Neutrophil (primary cell): ENCODE measurements around the gene MOGAT2.

ENCODE experiments used
- H3K27ac ChIP-seq: fragments of 200-600 bp; sonication (generic); 2 replicates; pipeline ENCODE4 v1.5.1; 2016; ENCODE audit warnings: mild to moderate bottlenecking, moderate library complexity
- H3K27me3 ChIP-seq: fragments of 200-600 bp; sonication (generic); 2 replicates; pipeline ENCODE4 v1.6.0; 2016; ENCODE audit warnings: mild to moderate bottlenecking
- H3K36me3 ChIP-seq: fragments of 200-600 bp; sonication (generic); 2 replicates; pipeline ENCODE4 v1.5.1; 2017
- H3K4me1 ChIP-seq, 2 experiments: fragments of 200-600 bp in 1 of 2; sonication (generic) in 1 of 2; 1 replicate in 1 of 2; 2 replicates in 1 of 2; pipeline versions ENCODE4 v1.5.1 to v1.6.1; 2013 to 2016; ENCODE audit warnings: low read depth in 1 of 2, low read length in 1 of 2, mild to moderate bottlenecking in 1 of 2, moderate library complexity in 1 of 2; ENCODE audit not compliant: control insufficient read depth in 1 of 2, insufficient read depth in 1 of 2
- H3K4me3 ChIP-seq, 2 experiments: fragments of 200-600 bp in 1 of 2; sonication (generic) in 1 of 2; 1 replicate in 1 of 2; 2 replicates in 1 of 2; pipeline ENCODE4 v1.5.1; 2013 to 2016; ENCODE audit warnings: low read depth in 1 of 2, low read length in 1 of 2, mild to moderate bottlenecking in 1 of 2, moderate library complexity in 1 of 2
- H3K9me3 ChIP-seq: fragments of 200-600 bp; sonication (generic); 2 replicates; pipeline ENCODE4 v1.5.1; 2016
- TF ChIP-seq, protein P1 (sequence below): fragments of 200-600 bp; sonication (generic); IDR thresholded peaks from 2 replicates; pipeline ENCODE4 v1.5.1; 2016; ENCODE audit warnings: antibody characterized with exemption

Gene MOGAT2

GRCh38 chr11:75759832-75760231 is 42.2 kb downstream of the MOGAT2 start:
- Histone ChIP-seq H3K36me3 (no peaks in the 10 kb centered on the region), H3K27me3 (no peaks in the 10 kb centered on the region), H3K4me3 (no peak overlapping the region), H3K9me3 (no peaks in the 10 kb centered on the region), H3K27ac (no peak overlapping the region), H3K4me1 (peaks cover 40 to 42% of the 10 kb centered on the region in 2 experiments)
- TF ChIP-seq, protein P1, sequence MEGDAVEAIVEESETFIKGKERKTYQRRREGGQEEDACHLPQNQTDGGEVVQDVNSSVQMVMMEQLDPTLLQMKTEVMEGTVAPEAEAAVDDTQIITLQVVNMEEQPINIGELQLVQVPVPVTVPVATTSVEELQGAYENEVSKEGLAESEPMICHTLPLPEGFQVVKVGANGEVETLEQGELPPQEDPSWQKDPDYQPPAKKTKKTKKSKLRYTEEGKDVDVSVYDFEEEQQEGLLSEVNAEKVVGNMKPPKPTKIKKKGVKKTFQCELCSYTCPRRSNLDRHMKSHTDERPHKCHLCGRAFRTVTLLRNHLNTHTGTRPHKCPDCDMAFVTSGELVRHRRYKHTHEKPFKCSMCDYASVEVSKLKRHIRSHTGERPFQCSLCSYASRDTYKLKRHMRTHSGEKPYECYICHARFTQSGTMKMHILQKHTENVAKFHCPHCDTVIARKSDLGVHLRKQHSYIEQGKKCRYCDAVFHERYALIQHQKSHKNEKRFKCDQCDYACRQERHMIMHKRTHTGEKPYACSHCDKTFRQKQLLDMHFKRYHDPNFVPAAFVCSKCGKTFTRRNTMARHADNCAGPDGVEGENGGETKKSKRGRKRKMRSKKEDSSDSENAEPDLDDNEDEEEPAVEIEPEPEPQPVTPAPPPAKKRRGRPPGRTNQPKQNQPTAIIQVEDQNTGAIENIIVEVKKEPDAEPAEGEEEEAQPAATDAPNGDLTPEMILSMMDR: no peak

GRCh38 chr11:75760243-75760642 is 42.6 kb downstream of the MOGAT2 start:
- no peaks in the 10 kb centered on the region for H3K27me3 ChIP-seq
- peaks cover 40 to 42% of the 10 kb centered on the region in 2 experiments for H3K4me1 ChIP-seq
- no peak overlapping the region for H3K27ac ChIP-seq
- no peaks in the 10 kb centered on the region for H3K36me3 ChIP-seq
- no peak overlapping the region for H3K4me3 ChIP-seq
- TF ChIP-seq, protein P1: no peak
- no peaks in the 10 kb centered on the region for H3K9me3 ChIP-seq

GRCh38 chr11:75760710-75761493 is 43.3 kb downstream of the MOGAT2 start:
- Histone ChIP-seq H3K9me3 (no peaks in the 10 kb centered on the region), H3K36me3 (no peaks in the 10 kb centered on the region), H3K27me3 (no peaks in the 10 kb centered on the region), H3K4me3 (no peak overlapping the region), H3K4me1 (peaks cover 40 to 42% of the 10 kb centered on the region in 2 experiments), H3K27ac (peak overlapping the region; percentile 19)
- TF ChIP-seq, protein P1: no peak

- TF ChIP-seq, protein P1: no peak
- H3K4me3 ChIP-seq: peak overlapping the region; percentile 28 to 53
Observed at GRCh38 chr11:75762158-75762557, 44.5 kb downstream of the MOGAT2 start.

DNA sequence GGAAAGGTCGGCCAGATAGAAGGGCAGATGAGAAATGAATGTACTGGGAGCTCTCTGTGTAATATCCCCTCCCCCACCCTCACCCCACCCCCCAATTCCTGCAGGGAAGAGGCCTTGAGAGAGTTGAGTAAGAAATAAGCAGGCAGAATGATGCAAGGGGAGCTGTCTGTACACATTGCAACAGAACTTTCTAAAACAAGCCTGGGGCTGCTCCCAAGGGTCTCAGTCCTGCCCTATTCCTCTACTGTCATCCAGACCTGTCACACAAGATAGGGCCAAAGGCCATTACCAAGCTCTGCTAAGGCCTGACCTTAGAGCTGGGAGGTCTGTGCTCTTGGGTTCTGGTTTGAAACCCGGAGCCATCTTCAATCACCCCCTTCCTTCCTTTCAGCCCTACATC is 45.2 kb downstream of the MOGAT2 start:
- TF ChIP-seq, protein P1: no peak

More at GRCh38 chr11:75762158-75762557, 44.5 kb downstream of the MOGAT2 start:
- Histone ChIP-seq H3K9me3 (no peaks in the 10 kb centered on the region), H3K27me3 (no peaks in the 10 kb centered on the region), H3K4me1 (peaks cover 40 to 42% of the 10 kb centered on the region in 2 experiments), H3K36me3 (no peaks in the 10 kb centered on the region), H3K27ac (peak overlapping the region; percentile 90)

More for the DNA sequence above, 45.2 kb downstream of the MOGAT2 start:
- H3K4me1 ChIP-seq: peaks cover 44 to 46% of the 10 kb centered on the region in 2 experiments
- peak overlapping the region; percentile 90 for H3K27ac ChIP-seq
- H3K4me3 ChIP-seq: peak overlapping the region; percentile 44 to 53
- H3K9me3 ChIP-seq: no peaks in the 10 kb centered on the region
- H3K27me3 ChIP-seq: no peaks in the 10 kb centered on the region
- no peaks in the 10 kb centered on the region for H3K36me3 ChIP-seq
